HepG2 (cell line): ENCODE measurements around the gene CTSZ. TPM values are rescaled to one million over a fixed set of nuclear protein-coding genes. Genes with fewer than 3 reads are reported as not detected.

Experiments
- FOSL2 ChIP-seq: sonication (generic); formaldehyde crosslinking; IDR thresholded peaks from 2 replicates; pipeline ENCODE4 v1.4.0; 2020; ENCODE audit warnings: missing genetic modification reagents
- HMG20B ChIP-seq: conservative IDR thresholded peaks from 2 replicates; pipeline ENCODE4 v1.6.1; 2016; ENCODE audit warnings: missing genetic modification reagents, missing compliant biosample characterization
- HNRNPH1 ChIP-seq: fragments of 200-400 bp; formaldehyde crosslinking; optimal IDR thresholded peaks from 2 replicates; pipeline ENCODE3; 2017; ENCODE audit warnings: mild to moderate bottlenecking, low read depth, low read length
- HOXA3 ChIP-seq: sonication (generic); formaldehyde crosslinking; IDR thresholded peaks from 2 replicates; pipeline ENCODE4 v1.5.0; 2020; ENCODE audit warnings: missing genetic modification reagents
- JUN ChIP-seq: sonication (generic); formaldehyde crosslinking; IDR thresholded peaks from 2 replicates; pipeline ENCODE4 v1.4.0; 2020; ENCODE audit warnings: mild to moderate bottlenecking, missing genetic modification reagents
- KDM1A ChIP-seq: IDR thresholded peaks from 2 replicates; pipeline ENCODE4 v1.6.1; 2016; ENCODE audit warnings: missing compliant biosample characterization
- MIXL1 ChIP-seq: IDR thresholded peaks from 2 replicates; pipeline ENCODE4 v1.6.1; 2016
- PCBP2 ChIP-seq: fragments of 200-400 bp; formaldehyde crosslinking; optimal IDR thresholded peaks from 2 replicates; pipeline ENCODE3; 2018; ENCODE audit warnings: low read length, low read depth; ENCODE audit not compliant: poor library complexity, severe bottlenecking
- POLR2A ChIP-seq, 2 experiments: IDR thresholded peaks; 2 replicates each; pipeline ENCODE4 v1.6.1; 2011; ENCODE audit warnings: low read depth in 2 of 2, low read length in 2 of 2, mild to moderate bottlenecking in 1 of 2, moderate library complexity in 1 of 2; ENCODE audit not compliant: insufficient read depth in 1 of 2
- RXRB ChIP-seq: IDR thresholded peaks from 2 replicates; pipeline ENCODE4 v1.6.1; 2016; ENCODE audit warnings: borderline replicate concordance, missing genetic modification reagents, missing compliant biosample characterization
- SOX13 ChIP-seq, 3 experiments: fragments of 450-650 bp in 1 of 3; sonication (generic) in 1 of 3; formaldehyde crosslinking in 1 of 3; IDR thresholded peaks in 2 of 3; conservative IDR thresholded peaks in 1 of 3; 2 replicates each; pipeline versions ENCODE4 v1.5.0 to v1.6.1; 2016 to 2020; ENCODE audit warnings: antibody characterized with exemption in 1 of 3, mild to moderate bottlenecking in 1 of 3, missing compliant biosample characterization in 1 of 3, missing genetic modification reagents in 1 of 3, moderate library complexity in 1 of 3
- SOX6 ChIP-seq, 2 experiments: fragments of 450-650 bp in 1 of 2; sonication (generic) in 1 of 2; formaldehyde crosslinking in 1 of 2; IDR thresholded peaks; 2 replicates each; pipeline versions ENCODE4 v1.4.0 to v1.6.1; 2017 to 2020; ENCODE audit warnings: antibody characterized with exemption in 1 of 2, mild to moderate bottlenecking in 1 of 2, missing genetic modification reagents in 1 of 2
- ZBTB7A ChIP-seq: sonication (generic); formaldehyde crosslinking; IDR thresholded peaks from 2 replicates; pipeline ENCODE4 v1.8.0; 2022; ENCODE audit warnings: mild to moderate bottlenecking, missing genetic modification reagents
- ZBTB7B ChIP-seq: sonication (generic); formaldehyde crosslinking; IDR thresholded peaks from 2 replicates; pipeline ENCODE4 v1.4.0; 2020; ENCODE audit warnings: missing genetic modification reagents
- ZC3H4 ChIP-seq: sonication (generic); formaldehyde crosslinking; IDR thresholded peaks from 2 replicates; pipeline ENCODE4 v1.4.0; 2020; ENCODE audit warnings: missing genetic modification reagents, borderline replicate concordance
- ZNF234 ChIP-seq: sonication (generic); formaldehyde crosslinking; conservative IDR thresholded peaks from 2 replicates; pipeline ENCODE4 v1.5.1; 2020; ENCODE audit warnings: mild to moderate bottlenecking, missing genetic modification reagents
- ZNF558 ChIP-seq: sonication (generic); formaldehyde crosslinking; IDR thresholded peaks from 2 replicates; pipeline ENCODE4 v1.9.0; 2022; ENCODE audit warnings: mild to moderate bottlenecking, missing genetic modification reagents, borderline replicate concordance
- ZNF703 ChIP-seq: sonication (generic); formaldehyde crosslinking; IDR thresholded peaks from 2 replicates; pipeline ENCODE4 v1.5.1; 2020; ENCODE audit warnings: missing genetic modification reagents, mild to moderate bottlenecking, moderate library complexity, borderline replicate concordance
- ZNF749 ChIP-seq: sonication (generic); formaldehyde crosslinking; IDR thresholded peaks from 2 replicates; pipeline ENCODE4 v1.8.0; 2022; ENCODE audit warnings: mild to moderate bottlenecking, missing genetic modification reagents, moderate library complexity, borderline replicate concordance
- ZNF782 ChIP-seq: sonication (generic); formaldehyde crosslinking; IDR thresholded peaks from 2 replicates; pipeline ENCODE4 v1.4.0; 2020; ENCODE audit warnings: missing genetic modification reagents, mild to moderate bottlenecking, borderline replicate concordance
- polyA plus RNA-seq, 8 experiments: library from polyadenylated mRNA; depleted of rRNA in 3 of 8; stranded (reverse) in 7 of 8; unstranded in 1 of 8; fragments of >200 nt; fragmentation: Illumina TruSeq in 4 of 8; extraction: Trizol in 4 of 8; gene quantifications; 2 replicates each; pipeline versions ENCODE4 v1.2.1 to v1.2.3, GENCODE V29; 2011 to 2016; ENCODE audit warnings: low read depth in 4 of 8, missing spikeins in 1 of 8, mixed read lengths in 1 of 8; ENCODE audit not compliant: insufficient read depth in 1 of 8
- total RNA-seq, 5 experiments: library from RNA; depleted of rRNA; stranded (reverse); fragments of >200 nt; fragmentation: Illumina TruSeq; extraction: Trizol; gene quantifications; 2 replicates each; pipeline ENCODE4 v1.2.3, GENCODE V29; 2016; ENCODE audit warnings: low read depth in 1 of 5
- TF ChIP-seq, protein P1 (sequence below): sonication (generic); formaldehyde crosslinking; IDR thresholded peaks from 2 replicates; pipeline ENCODE4 v1.4.0; 2020; ENCODE audit warnings: missing genetic modification reagents
- TF ChIP-seq, protein P2 (sequence below): sonication (generic); formaldehyde crosslinking; IDR thresholded peaks from 2 replicates; pipeline ENCODE4 v1.5.0; 2020; ENCODE audit warnings: mild to moderate bottlenecking, missing genetic modification reagents
- TF ChIP-seq, protein P3 (sequence below): sonication (generic); formaldehyde crosslinking; IDR thresholded peaks from 2 replicates; pipeline ENCODE4 v1.8.0; 2022; ENCODE audit warnings: mild to moderate bottlenecking, missing genetic modification reagents, borderline replicate concordance
- TF ChIP-seq, protein P4 (sequence below): sonication (generic); formaldehyde crosslinking; IDR thresholded peaks from 2 replicates; pipeline ENCODE4 v1.8.1; 2023; ENCODE audit warnings: mild to moderate bottlenecking, missing genetic modification reagents

CTSZ gene
- total and polyA plus RNA-seq, 2 of the 13 experiments (the other 11 are each of a cell fraction or from before 2014, with no cell fraction given): 0.33 TPM; not detected in 1

DNA sequence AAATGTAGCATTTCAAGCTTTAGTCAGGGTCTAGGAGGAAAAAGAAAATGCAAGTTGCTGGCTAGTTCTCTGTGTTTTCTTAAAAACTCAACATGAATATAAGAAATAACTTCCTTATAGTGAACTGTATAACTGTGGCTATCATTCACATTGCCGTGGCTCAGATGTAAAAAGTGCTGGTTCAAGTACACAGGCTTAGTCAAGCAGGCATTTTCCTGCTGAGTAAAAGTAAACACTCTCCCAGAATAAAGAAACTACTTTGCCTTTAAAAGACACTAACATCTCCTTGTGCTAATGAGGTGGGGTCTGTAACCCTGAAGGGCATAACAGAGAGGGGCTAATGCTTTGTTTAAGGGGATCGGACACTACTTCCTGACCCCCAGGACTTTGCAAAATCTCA is 21.8 kb upstream of the CTSZ start (continued):
- no peak for TF ChIP-seq ZBTB7B (CRISPR knock-in tag)
- 0 out of 2 replicates have a peak, but pooled peaks have one; percentile 28 for TF ChIP-seq RXRB (CRISPR knock-in tag)
- TF ChIP-seq, protein P1, sequence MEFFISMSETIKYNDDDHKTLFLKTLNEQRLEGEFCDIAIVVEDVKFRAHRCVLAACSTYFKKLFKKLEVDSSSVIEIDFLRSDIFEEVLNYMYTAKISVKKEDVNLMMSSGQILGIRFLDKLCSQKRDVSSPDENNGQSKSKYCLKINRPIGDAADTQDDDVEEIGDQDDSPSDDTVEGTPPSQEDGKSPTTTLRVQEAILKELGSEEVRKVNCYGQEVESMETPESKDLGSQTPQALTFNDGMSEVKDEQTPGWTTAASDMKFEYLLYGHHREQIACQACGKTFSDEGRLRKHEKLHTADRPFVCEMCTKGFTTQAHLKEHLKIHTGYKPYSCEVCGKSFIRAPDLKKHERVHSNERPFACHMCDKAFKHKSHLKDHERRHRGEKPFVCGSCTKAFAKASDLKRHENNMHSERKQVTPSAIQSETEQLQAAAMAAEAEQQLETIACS (CRISPR knock-in tag): no peak
- no peak for TF ChIP-seq ZNF558 (CRISPR knock-in tag)
- TF ChIP-seq KDM1A (CRISPR knock-in tag): no peak
- no peak for TF ChIP-seq ZBTB7A
- TF ChIP-seq SOX6 (IDR thresholded peaks at IDR 0.05): no peak
- no peak for TF ChIP-seq SOX6 (CRISPR knock-in tag; IDR thresholded peaks at IDR 0.05)
- TF ChIP-seq, protein P2, sequence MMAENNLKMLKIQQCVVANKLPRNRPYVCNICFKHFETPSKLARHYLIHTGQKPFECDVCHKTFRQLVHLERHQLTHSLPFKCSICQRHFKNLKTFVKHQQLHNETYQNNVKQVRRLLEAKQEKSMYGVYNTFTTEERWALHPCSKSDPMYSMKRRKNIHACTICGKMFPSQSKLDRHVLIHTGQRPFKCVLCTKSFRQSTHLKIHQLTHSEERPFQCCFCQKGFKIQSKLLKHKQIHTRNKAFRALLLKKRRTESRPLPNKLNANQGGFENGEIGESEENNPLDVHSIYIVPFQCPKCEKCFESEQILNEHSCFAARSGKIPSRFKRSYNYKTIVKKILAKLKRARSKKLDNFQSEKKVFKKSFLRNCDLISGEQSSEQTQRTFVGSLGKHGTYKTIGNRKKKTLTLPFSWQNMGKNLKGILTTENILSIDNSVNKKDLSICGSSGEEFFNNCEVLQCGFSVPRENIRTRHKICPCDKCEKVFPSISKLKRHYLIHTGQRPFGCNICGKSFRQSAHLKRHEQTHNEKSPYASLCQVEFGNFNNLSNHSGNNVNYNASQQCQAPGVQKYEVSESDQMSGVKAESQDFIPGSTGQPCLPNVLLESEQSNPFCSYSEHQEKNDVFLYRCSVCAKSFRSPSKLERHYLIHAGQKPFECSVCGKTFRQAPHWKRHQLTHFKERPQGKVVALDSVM (CRISPR knock-in tag): no peak
- TF ChIP-seq HNRNPH1: no peak
- TF ChIP-seq, protein P3, sequence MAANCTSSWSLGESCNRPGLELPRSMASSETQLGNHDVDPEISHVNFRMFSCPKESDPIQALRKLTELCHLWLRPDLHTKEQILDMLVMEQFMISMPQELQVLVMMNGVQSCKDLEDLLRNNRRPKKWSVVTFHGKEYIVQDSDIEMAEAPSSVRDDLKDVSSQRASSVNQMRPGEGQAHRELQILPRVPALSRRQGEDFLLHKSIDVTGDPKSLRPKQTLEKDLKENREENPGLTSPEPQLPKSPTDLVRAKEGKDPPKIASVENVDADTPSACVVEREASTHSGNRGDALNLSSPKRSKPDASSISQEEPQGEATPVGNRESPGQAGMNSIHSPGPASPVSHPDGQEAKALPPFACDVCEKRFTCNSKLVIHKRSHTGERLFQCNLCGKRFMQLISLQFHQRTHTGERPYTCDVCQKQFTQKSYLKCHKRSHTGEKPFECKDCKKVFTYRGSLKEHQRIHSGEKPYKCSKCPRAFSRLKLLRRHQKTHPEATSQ (CRISPR knock-in tag): no peak
- 0 out of 2 replicates have a peak, but pooled peaks have one; percentile 18 for TF ChIP-seq MIXL1 (CRISPR knock-in tag)
- no peak for TF ChIP-seq ZNF703 (CRISPR knock-in tag)
- TF ChIP-seq ZNF782 (CRISPR knock-in tag): no peak
- TF ChIP-seq ZNF749 (CRISPR knock-in tag): no peak
- no peak for TF ChIP-seq SOX13 (IDR thresholded peaks at IDR 0.05)
- TF ChIP-seq SOX13 (CRISPR knock-in tag; conservative IDR thresholded peaks at IDR 0.05 in 1 of 2, IDR thresholded peaks at IDR 0.05 in 1 of 2): peak in 1 of 2 experiments; percentile 22; a peak in 1 of 4 replicates
- TF ChIP-seq ZNF234 (CRISPR knock-in tag): no peak
- no peak for TF ChIP-seq HOXA3 (CRISPR knock-in tag)
- TF ChIP-seq, protein P4, sequence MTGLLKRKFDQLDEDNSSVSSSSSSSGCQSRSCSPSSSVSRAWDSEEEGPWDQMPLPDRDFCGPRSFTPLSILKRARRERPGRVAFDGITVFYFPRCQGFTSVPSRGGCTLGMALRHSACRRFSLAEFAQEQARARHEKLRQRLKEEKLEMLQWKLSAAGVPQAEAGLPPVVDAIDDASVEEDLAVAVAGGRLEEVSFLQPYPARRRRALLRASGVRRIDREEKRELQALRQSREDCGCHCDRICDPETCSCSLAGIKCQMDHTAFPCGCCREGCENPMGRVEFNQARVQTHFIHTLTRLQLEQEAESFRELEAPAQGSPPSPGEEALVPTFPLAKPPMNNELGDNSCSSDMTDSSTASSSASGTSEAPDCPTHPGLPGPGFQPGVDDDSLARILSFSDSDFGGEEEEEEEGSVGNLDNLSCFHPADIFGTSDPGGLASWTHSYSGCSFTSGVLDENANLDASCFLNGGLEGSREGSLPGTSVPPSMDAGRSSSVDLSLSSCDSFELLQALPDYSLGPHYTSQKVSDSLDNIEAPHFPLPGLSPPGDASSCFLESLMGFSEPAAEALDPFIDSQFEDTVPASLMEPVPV: no peak
- no peak for TF ChIP-seq POLR2A (IDR thresholded peaks at IDR 0.05; ENCODE audit: insufficient read depth in 1 of 2, low read depth in 2 of 2, low read length in 2 of 2)
- TF ChIP-seq FOSL2: 0 out of 2 replicates have a peak, but pooled peaks have one; percentile 14
- no peak for TF ChIP-seq JUN (CRISPR knock-in tag)
- TF ChIP-seq PCBP2: no peak
- no peak for TF ChIP-seq HMG20B
- TF ChIP-seq ZC3H4 (CRISPR knock-in tag): 0 out of 2 replicates have a peak, but pooled peaks have one; percentile 47
